ENCODE measurements around the gene IFT74. TPM values are rescaled to one million over a fixed set of nuclear protein-coding genes. Genes with fewer than 3 reads are reported as not detected.

IFT74 gene
- total and polyA plus RNA-seq, 9 of the 15 experiments (the other 6 are each of a cell fraction or from before 2014, with no cell fraction given), result 6.1 to 13.2 (median 9.3) TPM

DNA sequence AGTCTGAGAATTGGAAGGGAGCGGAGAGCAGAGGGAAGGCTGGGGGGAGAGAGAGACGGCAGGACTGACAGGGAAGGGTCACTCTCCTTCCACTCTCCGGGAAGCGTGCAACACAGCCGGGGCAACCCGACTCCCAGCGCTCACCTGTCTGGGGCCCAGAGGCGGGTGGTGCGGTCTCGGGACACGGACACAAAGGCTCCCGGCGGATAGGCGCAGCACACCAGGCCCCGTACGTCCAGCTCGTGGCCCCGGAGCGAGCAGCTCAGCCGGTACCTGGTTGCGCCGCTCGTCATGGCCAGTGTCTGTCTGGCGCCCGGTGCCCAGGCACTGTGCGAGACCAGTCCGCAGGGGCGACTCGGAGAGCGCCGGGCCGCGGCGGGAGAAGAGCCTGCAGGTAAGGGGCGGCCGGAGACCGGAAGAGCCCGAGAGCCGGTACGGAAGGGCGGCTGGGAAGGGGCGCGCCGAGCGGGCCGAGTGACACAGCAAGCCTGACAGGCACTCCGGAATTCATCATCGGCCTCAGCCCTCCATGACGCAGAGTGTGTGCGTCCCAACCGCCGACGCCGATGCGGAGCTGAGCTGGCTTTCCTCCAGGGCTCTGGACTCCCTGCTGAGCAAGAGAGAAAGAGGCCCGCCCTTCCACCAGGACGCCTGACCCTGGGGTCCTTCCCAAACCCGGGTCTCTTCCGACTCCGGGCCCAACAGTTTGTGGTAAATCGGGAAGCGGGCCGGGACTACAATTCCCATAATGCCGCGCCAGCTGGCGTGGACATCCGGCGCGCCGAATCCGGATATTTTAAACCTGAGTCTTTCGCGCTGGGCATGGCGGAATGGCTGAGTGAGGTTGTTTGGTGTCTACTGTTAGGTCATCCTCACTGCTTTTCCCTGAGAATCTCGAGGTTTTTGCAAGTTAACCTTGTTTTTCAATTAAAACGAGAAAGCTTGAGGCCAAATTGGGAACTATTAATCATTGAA, 9.2 kb upstream of the IFT74 start, which contains the start of gene PLAA (continued):
- TF ChIP-seq NR2C1 (IDR thresholded peaks at IDR 0.05) (peak; percentile 37), NR2C1 (tag; IDR thresholded peaks at IDR 0.05) (0 out of 2 replicates have a peak, but pooled peaks have one; percentile 35), CREB3L1 (IDR thresholded peaks at IDR 0.05; ENCODE audit: borderline replicate concordance, low read depth) (peak; percentile 78; the same call in 1 of the 2 replicates), GABPB1 (CRISPR knock-in tag; IDR thresholded peaks at IDR 0.05) (peak; percentile 90), NFIC (IDR thresholded peaks at IDR 0.05) (peak; percentile 66), MCM5 (IDR thresholded peaks at IDR 0.05; ENCODE audit: low read depth) (no peak), CXXC5 (CRISPR knock-in tag; IDR thresholded peaks at IDR 0.05) (peak; percentile 69), PKNOX1 (IDR thresholded peaks at IDR 0.05) (peak; percentile 80), CEBPG (CRISPR knock-in tag; IDR thresholded peaks at IDR 0.05) (no peak), CEBPG (tag; conservative IDR thresholded peaks at IDR 0.05 in 1 of 2, IDR thresholded peaks at IDR 0.05 in 1 of 2) (no peak), MECOM (CRISPR knock-in tag; IDR thresholded peaks at IDR 0.05) (no peak), ZZZ3 (IDR thresholded peaks at IDR 0.05) (no peak), MBD2 (IDR thresholded peaks at IDR 0.05; ENCODE audit: borderline replicate concordance, low read depth) (peak; percentile 31; the same call in 1 of the 2 replicates), MCM2 (IDR thresholded peaks at IDR 0.05; ENCODE audit: low read depth) (no peak), NR1H2 (CRISPR knock-in tag; IDR thresholded peaks at IDR 0.05) (no peak), ZNF592 (IDR thresholded peaks at IDR 0.05) (no peak), TFAP4 (CRISPR knock-in tag; IDR thresholded peaks at IDR 0.05; ENCODE audit: borderline replicate concordance) (peak; percentile 88)
- TF ChIP-seq, protein P1, sequence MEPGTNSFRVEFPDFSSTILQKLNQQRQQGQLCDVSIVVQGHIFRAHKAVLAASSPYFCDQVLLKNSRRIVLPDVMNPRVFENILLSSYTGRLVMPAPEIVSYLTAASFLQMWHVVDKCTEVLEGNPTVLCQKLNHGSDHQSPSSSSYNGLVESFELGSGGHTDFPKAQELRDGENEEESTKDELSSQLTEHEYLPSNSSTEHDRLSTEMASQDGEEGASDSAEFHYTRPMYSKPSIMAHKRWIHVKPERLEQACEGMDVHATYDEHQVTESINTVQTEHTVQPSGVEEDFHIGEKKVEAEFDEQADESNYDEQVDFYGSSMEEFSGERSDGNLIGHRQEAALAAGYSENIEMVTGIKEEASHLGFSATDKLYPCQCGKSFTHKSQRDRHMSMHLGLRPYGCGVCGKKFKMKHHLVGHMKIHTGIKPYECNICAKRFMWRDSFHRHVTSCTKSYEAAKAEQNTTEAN (CRISPR knock-in tag; IDR thresholded peaks at IDR 0.05), result no peak
